Activated CD8-positive, alpha-beta memory T cell treated with anti-CD3 and anti-CD28 coated beads, Interleukin-2, amount 50 U/mL, for 4 hours (primary cell): ENCODE results near the gene ZFAND6.

Experiments used
- DNase-seq: peaks from one replicate; pipeline ENCODE4 v3.0.0-alpha.2; 2020

ZFAND6 gene

DNA sequence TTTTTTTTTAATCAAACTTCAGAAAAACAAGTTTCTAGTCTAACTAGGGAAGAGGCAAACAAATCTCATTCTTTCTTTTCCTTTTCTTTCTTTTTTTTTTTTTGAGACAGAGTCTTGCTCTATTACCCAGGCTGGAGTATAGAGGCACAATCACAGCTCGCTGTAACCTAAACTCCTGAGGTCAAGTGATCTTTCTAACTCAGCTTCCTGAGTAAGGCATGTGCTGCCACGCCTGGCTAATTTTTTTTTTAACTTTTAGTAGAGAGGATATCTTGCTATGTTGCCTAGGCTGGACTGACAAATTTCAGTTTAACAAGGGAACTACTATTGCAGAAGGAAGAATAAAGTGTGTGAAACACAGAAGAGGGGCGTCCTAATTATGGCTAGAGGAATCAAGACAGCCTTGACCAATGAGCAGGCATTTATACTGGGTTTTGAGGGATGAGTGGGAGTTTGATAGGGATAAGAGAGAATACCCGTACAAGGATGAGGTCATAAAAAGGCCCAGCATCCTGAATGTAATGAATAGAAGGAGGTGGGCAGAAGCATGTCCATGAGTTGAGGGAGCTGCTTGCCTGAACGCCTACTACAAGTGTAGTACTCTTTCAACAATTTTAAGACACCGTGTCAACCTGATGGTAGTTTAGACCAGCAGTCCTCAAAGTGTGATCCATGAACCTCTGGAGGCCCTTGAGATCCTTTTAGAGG is 6.7 kb upstream of the ZFAND6 start:
- DNase-seq, result no peak

DNA sequence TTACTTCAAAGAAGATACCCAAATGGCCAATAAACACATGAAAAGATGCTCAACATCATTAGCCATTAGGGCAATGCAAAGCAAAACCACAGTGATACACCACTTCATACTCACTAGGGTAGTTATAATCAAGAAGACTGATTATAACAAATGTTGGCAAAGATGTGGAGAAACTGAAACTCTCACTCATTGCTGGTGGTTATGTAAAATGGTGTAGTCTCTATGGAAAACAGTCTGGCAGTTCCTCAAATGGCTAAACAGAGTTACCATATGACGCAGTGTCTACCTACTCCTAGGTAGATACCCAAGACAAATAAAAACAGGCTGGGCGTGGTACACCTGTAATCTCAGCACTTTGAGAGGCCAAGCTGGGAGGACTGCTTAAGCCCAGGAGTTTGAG is 3.5 kb upstream of the ZFAND6 start:
- DNase-seq, result no peak

DNA sequence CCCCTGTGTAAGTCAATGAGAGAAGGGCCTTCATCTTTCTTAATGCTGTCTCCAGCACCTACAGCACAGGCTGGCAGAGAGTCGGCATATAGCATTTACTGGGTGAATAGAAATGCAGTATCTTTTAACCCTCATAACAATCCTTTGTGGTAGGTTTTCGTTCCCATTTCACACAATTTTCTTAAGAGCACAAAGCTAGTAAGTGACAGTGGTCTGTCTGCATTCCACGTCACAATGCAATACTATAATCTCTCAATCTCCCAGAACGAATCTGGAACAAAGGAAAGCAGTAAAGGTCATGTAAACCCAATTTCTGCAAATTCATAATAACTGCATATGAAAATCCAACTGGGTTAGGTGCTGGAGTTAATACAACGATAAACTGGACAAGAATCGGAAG is 1.4 kb upstream of the ZFAND6 start:
- DNase-seq, result no peak

DNA sequence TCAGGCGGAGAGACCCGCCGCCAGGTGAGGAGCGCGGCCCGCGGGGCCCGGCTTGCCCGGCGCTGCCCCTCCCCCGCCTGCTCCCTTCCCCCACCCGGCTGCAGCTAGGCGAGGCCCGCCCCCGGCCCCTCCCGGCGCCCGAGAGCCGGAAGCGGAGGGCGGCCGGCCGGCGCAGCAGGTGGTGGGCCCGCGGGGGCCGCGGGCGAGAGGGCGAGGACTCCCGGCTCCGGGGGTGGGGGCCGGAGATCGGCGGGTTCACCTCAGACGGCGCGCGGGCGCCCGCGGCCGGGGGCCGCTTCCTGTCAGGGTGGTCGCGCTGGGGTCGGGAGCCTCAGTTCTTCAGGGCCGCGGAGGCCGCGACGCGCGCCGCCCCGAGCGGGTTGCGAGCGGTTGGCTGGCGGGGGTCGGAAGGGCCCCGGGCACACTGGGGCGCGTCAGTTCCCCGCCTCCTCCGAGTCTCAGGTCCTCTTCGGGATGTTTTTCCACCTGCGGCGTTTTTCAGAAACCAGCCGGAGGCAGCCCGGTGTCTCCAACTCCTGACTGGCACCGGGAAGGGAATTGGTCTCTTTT is 395 bp downstream of the ZFAND6 start:
- DNase-seq, result no peak

DNA sequence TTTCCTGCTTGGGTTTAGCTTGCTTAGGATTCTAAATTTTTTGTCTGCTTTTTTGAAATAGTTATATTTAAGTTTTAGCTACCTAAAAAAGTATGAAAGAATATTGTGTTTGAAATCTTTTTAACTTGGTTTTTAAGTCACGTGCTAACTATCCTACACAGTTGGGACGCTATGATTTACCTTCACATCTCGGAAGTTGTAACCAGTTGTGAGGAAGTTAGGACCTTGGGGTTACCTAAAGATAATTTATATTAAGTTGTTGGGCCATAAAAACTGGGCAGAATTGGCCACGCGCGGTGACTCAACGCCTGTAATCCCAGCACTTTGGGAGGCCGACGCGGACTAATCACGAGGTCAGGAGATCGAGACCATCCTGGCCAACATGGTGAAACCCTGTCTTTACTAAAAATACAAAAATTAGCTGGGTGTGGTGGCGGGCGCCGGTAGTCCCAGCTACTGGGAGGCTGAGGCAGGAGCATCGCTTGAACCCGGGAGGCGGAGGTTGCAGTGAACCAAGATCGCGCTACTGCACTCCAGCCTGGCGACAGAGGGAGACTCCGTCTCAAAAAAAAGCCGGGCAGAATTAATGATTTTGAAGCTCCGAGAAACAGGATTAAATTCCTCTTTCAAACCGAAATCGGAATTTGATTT is 1.0 kb downstream of the ZFAND6 start:
- DNase-seq, result peak; percentile 23

DNA sequence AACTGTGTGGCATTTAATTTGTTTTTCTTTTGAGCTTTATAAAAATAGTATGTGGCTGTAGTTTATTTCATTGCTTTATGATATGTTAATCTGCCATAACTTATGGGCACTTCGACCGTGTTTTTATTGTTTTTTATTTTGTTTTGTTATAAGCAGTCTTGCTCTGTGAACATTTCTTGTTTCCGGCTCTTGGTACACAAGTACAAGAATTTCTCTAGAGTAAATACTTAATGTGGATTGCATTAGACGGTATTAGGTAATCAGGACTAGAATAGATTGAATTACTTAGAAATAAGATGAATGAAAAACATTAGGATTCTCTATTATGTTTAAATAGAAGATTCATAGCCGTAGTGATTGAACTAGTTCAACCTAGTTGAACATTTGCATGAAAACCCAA is 2.1 kb downstream of the ZFAND6 start:
- no peak for DNase-seq

DNA sequence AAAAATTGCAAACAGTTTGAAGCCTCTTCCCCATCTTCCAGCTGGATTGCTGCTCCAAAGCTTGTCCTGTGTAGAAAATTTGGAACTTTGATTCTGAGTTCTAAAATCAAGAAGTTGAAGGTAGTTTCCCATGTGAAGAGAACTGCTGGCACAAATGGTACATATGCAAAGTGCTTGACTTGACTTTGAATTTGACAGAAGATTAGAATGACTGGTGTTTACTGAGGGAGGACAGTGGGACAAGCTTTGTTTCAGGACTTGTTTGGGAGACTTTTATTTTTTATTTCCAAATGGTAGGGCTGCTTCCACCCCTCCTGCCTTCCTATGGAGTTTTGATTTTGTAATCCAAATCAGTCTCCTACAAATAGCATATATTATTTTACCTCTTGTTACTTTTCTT is 7.4 kb downstream of the ZFAND6 start:
- no peak for DNase-seq

DNA sequence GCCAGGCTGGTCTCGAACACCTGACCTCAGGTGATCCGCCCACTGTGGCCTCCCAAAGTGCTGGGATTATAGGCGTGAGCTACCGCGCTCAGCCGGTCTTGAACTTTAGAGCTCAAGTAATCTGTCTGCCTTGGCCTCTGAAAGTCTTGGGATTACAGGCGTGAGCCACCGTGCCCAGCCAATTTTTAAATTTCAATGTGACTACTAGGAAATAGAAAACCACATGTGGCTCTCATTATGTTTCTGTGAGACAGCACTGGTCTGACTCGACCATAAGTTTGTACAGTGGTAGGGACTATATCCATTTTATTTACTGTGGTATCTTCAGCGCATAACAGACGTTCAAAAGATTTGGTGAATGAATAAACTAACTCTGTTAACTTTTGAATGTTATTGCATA is 9.1 kb downstream of the ZFAND6 start:
- DNase-seq, result no peak

DNA sequence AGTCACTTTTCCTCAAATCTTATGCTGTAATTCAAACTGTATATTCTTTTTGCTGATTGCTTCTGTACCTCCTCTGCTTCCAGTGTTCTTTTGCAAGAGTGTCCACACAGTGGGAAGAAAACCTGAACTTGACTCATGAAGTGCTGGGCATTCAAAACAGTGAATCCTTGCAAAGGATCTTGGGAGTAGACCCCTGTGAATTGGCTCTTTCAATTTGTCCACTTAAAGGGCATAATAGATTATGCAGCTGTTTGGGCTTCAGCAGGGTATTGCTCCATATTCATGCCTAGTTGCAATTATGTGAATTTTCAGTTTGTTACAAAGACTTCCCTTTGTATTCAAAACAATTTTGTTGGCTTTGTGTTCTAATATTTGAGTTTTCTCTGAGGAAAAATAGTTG is 11.4 kb downstream of the ZFAND6 start:
- no peak for DNase-seq

DNA sequence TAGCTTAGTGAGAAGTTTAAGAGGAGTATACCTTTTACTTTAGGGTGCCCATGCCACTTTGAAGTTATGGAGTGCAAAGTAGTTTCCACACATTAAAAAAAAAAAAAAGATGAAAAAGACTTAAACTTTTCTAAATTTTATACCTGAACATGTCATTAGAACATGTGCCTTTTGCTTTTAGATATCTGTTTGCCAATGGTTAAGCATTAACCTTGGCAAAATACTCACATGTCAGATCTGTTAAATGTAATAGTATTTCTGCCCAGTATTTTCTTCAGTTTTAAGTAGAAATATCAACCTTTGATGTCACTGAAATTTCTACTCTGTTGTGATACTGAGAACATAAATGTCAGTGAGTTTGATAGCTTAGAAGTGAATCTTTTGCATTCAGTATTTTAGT is 12.2 kb downstream of the ZFAND6 start:
- DNase-seq, result no peak

DNA sequence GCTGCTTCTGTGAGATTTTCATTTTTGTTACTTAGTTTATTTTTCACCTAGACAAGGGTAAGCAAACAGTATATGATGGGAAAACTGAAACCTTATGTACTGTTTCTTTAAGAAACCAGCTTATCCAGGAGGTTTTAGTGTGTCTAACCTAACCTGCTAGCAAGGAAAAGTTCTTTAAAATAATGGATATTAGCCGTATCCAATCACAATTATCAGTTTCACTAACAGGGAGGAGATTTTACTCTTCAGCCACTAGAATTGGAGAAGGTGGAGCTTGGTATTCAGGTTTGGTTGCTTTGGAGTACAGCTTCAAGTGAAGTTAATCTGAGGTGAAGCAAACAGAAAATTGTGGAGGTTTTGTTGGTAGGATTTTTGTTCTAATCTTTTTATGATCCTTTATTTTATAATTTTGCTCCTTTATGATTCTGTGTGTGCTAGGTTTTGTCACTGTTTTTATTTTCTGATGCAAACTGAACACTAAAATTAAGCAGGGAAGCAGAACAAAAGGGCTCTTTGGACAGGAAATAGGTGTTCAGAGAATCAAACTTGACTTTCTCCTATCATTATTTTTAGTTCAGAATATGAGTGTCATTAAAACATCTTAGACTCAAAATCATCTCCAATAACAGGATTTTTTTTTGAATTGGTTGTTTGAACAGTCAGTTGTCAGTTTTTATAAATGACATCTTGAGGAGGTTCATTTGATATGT is 13.0 kb downstream of the ZFAND6 start:
- DNase-seq, result no peak

DNA sequence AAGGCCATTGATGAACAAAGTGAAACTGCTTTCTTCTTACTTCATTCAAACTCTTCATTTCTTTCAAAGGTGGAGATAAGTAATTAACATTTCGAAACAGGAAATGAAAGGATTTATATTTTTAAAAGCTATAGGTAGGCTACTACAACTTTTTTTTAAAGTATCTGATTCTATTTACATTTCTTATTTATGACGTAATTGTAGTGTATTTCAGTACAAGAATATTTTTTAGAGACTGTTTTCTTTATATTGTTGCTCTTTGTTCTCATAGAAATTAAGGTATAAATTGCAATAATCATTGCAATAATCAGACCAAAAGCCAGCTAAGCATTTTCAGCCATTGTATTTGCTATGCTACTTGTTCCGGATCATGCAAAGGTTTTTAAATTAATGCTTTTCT is 13.7 kb downstream of the ZFAND6 start:
- DNase-seq, result no peak

DNA sequence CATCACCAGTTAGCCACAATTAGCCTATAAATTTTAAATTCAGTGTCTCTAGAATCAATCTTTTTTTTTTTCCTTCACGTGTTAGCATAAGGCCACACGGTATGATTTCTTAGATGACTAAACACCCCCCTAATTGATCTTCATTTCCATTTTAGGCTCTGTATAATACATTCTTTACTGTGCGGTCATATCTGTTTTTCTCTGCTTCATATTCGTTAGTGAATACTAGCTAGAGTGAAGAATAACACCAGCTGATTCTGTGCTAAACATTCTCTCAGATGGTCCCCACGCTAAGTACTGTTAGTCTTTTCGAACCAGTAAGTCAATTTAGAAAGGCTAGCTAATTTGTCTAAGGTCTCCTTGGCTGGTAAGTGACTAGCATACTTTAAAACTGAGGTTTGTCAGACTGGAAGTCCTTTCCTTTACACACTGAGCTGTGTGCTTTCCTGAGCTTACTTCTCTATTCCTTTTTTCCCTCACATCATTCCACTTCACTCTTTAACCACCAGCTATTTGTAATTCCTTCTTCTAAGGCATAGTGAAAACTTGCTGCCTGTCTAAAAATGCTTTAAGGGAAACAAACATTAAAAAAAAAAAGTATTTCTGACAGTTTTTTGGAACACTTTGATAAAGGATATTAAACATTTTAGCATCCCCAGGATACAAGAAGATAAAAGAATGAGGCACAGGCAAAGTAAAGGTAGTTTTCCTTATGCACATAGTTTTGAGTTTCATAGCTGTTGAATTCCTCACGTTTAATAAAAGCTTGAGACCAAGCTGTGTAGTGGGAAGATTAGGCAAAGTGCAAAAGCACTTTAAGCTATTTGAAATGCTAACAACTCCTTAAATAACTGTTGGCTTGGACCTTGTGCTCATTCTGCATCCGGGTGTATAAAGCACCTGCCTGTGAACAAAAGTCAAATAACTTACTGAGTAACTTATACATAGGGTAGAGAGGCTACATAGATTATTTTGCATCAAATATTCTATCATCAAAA is 17.1 kb downstream of the ZFAND6 start:
- no peak for DNase-seq

DNA sequence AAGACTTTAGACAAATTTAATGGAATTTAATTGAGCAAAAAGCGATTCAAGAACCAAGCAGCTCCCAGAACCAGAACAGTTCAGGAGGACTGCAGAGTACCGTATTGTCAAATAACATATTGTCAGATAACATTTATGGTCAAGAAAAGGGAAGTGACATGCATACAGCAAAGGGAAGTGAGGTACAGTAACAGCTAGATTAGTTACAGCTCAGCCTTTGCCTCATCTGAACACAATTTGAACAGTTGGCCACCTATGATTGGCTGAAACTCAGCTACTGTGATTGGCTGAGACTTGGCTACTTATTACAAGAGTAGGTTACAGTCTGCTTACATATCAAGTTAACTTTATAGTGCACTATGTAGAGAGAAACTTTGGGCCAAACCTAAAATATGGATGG is 21.9 kb downstream of the ZFAND6 start:
- no peak for DNase-seq

DNA sequence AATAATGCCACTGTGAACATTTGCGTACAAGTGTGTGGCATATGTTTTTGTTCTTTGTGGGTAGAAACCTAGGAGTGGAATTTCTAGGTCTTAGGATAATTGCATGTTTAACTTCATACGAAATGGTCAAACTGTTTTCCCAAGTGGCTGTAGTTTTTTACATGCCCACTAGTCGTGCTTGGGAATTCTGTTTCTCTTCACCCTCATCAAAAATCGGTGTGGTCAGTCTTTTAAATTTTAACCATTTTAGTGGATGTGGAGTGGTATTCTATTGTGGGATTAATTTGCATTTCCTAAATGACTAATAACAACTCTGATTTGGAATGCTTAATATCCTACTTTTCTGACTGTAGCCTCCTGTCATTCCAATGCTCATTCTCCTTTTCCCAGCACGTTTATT is 27.6 kb downstream of the ZFAND6 start:
- DNase-seq, result no peak

DNA sequence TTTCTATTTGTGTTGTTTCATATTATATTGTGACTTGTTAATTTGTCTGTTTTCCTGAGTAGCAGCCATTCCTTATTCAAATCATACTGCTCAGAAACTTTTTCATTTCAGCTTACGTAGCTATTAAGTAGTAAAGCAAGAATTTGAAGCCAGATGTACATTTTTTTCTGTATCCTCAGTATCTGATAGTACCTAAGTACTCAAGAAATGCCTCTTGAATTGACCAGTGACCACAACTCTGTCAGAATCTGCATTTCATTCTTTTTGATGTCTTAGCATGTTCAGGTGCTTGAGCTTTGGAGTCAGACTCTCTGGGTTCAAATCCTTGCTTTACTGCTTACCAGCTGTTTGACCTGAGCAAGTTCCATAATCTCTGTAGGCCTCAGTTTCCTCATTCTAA is 30.6 kb downstream of the ZFAND6 start:
- no peak for DNase-seq

DNA sequence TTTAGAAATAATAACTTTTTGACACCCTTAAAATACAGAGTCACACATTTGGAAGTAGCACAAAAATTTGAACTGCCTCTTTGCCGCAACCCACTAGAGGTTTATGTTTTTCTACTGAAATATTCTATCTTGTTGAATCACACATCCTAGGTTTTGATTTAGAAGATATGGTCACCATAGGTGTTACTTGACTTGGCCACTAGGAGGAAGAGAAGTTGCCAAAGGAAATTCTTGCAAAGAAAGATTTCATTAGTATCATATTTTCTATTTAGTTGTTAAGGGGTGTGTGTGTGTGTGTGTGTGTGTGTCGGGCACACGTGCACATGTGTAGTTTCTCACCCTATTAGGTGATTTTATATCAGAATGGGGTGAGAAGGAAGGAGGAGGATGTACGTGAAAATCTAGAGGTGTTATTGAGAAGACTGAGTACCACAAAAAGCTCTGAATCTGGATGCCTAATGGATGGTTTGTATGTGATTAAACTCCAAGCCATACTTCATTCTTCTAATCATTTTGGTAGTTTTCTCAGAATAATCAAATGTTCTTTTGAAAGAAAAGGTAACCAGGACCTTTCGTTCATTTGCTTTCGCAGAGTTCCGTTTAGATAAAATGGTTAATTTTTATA is 31.5 kb downstream of the ZFAND6 start:
- DNase-seq, result no peak

DNA sequence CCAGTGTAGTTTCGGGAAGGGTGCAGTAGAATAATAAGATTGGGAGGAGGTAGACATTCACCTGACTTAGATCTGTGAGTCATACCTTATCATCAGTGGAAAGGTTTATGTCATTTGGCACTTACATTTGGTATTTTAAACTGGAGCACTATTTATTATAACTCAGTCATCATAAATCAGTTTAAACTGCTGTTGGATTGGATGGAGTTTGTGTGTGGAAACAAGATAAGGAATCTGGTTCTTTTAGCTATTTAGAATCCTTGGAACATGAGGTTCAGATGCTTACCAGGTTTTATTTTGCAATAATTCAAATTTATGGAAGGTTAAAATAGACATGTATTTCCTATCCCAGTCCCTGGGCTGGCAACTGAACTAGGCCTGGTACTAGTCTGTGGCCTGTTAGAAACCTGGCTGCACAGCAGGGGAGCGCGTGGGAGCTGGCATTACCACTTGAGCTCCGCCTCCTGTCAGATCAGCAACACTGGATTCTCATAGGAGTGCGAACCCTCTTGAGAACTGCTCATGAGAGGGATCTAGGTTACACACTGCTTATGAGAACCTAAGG is 34.5 kb downstream of the ZFAND6 start:
- DNase-seq, result no peak

DNA sequence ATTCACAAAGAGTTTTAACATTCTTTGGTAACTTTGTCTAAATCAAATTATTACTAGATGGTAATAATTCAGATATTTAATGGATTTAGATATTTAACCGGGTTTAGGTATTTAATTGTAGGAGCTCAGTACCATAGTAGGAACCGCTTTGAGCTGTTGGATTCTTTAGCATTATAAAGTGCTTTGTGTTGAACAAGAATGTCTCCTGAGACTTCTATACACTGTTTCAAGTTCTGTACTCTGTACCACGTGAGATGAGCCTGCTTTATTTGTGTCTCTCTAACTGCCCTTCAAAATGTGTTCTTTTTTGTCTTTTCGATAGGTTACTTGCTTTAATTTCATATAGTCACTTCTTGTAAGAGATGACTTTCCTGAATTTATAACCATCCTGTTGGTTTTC is 36.0 kb downstream of the ZFAND6 start:
- no peak for DNase-seq

DNA sequence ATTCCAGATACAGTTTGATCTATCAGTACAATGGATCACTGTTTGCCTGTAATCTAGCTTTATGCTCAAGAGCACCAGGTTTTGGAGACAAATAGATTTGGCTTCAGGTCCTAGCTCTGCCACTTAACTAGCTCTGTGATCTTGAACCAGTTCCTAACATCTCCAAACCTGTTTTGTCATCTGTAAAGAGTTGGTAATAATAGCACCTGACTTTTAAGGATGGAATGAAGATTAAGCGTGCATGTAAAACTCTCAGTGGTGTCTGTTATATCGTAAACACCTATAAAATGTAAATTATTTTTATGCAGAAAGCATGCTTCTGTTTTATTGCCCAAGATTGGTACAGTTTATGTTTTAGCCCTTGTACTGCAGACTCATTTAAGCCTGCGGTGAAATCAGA is 36.5 kb downstream of the ZFAND6 start:
- DNase-seq, result no peak

DNA sequence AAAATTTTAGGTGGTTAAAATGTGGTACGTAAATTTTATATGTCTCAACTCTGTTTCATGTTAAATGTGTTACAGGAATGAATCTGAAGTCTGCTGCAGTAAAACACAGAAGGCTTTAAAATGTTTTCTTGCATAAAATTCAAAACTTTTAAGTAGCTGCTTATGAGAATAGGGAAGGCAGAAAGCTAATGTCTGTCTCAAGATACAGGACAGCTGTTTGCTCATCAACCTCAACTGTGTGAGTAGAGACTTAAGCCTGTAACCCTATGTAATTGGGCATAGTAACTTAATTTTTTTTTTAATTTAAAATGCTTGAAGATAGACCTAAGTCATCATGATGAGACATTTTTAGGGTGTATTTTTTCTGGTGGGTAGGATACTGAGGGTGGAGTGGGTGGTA is 38.9 kb downstream of the ZFAND6 start:
- no peak for DNase-seq

DNA sequence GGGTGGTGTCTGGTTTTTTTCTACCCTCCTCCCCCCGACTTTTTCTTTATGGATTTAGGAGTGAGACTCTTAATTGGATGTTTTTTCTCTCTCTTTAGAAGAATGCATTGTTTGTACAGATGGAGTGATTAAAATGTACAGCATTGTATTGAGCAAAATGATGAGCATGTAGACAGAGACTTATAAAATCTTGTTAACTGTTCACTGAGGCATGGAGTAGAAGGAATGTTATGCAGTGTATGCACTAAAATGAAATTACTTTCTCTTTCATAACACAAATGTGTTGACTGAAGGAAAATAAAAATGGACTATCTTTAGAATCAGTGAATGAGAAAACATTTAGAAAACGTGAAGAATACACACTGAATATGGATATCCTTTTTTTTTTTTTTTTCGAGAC is 39.8 kb downstream of the ZFAND6 start:
- no peak for DNase-seq
